SH-SY5Y (cell line): ENCODE data around the gene PCSK5.

Source experiments
- GATA2 ChIP-seq: IDR thresholded peaks from 2 replicates; pipeline ENCODE4 v1.6.1; 2011; ENCODE audit warnings: mild to moderate bottlenecking, low read depth, low read length
- GATA3 ChIP-seq: IDR thresholded peaks from 2 replicates; pipeline ENCODE4 v1.6.1; 2011; ENCODE audit warnings: low read depth, mild to moderate bottlenecking, low read length, moderate library complexity

PCSK5 gene

GRCh38 chr9:76322810-76323209 lies 432.3 kb downstream of the PCSK5 start:
- no peak for TF ChIP-seq GATA3
- no peak for TF ChIP-seq GATA2

DNA sequence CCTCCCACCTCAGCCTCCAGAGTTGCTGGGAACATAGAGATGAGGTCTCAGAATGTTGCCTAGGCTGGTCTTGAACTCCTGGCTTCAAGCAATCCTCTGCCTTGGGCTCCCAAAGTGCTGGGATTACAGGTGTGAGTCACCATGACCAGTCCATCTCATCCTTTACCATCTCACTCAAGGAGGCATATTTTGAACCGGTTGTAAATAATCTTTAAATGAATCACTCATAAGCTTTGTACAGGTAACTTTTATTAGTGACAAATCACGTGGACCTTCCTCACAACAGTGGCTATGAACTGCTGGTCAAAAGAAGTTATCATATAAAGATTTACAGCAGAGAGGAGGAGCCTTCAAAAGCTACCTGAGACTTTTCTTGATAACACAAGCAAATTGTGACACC lies 433.0 kb downstream of the PCSK5 start:
- no peak for TF ChIP-seq GATA3
- TF ChIP-seq GATA2: no peak

GRCh38 chr9:76330034-76330433 lies 439.6 kb downstream of the PCSK5 start:
- TF ChIP-seq GATA3 (no peak), GATA2 (no peak)

- no peak for TF ChIP-seq GATA3
These were observed 442.9 kb downstream of the PCSK5 start for GRCh38 chr9:76333388-76333787.

DNA sequence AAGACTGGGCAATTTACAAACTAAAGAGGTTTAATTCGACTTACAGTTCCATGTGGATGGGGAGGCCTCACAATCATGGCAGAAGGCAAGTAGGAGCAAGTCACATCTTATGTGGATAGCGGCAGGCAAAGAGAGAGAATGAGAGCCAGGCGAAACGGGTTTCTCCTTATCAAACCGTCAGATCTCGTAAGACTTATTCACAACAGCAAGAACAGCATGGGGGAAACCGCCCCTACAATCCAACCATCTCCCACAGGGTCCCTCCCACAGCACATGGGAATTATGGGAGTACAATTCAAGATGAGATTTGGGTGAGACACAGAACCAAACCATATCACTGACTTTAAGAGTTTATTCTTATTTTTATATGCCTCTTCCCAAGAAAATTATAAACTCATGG lies 443.5 kb downstream of the PCSK5 start:
- no peak for TF ChIP-seq GATA2
- TF ChIP-seq GATA3: no peak

- no peak for TF ChIP-seq GATA2
These were observed 445.6 kb downstream of the PCSK5 start for GRCh38 chr9:76336027-76336426.

GRCh38 chr9:76338418-76338817 lies 447.9 kb downstream of the PCSK5 start:
- TF ChIP-seq GATA2 (no peak), GATA3 (no peak)

DNA sequence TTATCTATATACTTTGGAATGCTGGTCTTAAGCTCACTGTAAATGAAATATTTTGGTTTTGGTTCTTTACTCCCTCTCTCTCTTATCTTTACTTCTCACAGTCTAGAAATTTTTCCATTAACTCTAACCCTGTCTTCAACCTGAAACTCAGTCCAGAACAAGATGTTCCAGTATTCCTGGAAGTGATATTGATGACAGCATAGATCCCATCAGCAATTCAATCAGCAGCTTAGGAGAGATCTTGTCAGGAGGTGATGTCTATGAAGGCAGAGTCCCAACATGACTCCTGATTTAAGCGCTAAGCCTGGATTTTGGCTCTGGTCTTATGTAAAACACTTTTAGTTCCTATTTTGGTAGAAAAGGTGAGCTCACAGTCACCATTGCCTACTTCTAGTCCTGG lies 451.1 kb downstream of the PCSK5 start:
- TF ChIP-seq GATA3 (no peak), GATA2 (no peak)

GRCh38 chr9:76342201-76342600 lies 451.7 kb downstream of the PCSK5 start:
- TF ChIP-seq GATA3: no peak
- no peak for TF ChIP-seq GATA2

GRCh38 chr9:76342858-76343257 lies 452.4 kb downstream of the PCSK5 start:
- no peak for TF ChIP-seq GATA2
- TF ChIP-seq GATA3: no peak

DNA sequence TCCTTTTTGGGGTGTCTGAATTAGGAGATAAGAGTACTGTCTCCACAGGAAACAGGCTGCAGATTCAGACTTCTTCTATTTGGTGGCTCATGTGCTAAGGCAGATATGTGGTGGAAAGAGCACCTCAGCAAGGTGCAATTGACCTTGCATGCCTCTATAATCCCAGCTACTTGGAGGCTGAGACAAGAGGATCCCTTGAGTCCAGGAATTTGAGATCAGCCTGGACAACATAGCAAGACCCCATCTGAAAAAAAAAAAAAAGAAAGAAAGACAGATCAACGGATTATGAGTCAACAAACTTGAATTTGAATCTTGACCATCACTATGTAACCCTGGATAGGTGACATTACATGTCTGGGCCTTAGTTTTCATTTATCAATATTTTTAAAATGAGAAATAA lies 459.4 kb downstream of the PCSK5 start:
- TF ChIP-seq GATA2 (no peak), GATA3 (no peak)

DNA sequence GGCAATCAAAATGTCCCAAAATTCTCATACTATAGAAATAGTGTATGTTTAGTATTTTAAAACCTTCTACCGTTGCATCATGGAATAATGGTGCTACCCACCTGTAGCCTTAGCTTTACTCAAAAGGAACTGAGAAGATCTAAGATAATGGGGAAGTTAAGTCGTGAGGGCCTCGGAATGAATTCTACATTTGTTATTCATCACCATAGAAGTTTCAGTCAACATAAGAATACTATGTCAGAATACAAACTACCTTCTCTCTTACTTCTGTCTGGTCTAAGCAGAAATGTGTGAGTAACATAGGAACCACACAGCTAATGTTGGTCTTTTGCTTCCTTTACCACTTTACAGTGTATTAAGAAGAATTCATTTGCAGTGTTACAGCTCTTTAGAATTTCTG lies 460.5 kb downstream of the PCSK5 start:
- TF ChIP-seq GATA3 (no peak), GATA2 (no peak)

GRCh38 chr9:76352026-76352620 lies 461.6 kb downstream of the PCSK5 start:
- no peak for TF ChIP-seq GATA2
- TF ChIP-seq GATA3: no peak

- TF ChIP-seq GATA2 (no peak), GATA3 (no peak)
These were observed 462.8 kb downstream of the PCSK5 start for GRCh38 chr9:76353280-76353679.

DNA sequence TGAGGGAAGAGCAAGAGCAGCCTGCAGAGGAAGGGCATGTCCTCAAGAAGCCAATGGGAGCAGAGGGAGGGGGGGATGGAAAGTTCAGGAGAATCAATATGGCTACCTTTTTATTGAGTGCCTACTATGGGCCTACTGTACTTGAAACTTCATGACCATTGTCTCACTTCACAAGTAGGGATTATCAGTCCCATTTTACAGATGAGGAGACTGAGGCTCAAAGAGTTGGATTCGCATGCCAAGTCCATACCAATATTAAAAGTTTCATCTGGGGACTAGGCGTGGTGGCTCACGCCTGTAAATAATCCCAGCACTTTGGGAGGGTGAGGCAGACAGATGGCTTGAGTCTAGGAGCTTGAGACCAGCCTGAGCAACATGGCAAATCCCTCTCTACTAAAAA lies 463.7 kb downstream of the PCSK5 start:
- TF ChIP-seq GATA3: no peak
- no peak for TF ChIP-seq GATA2

- TF ChIP-seq GATA2 (no peak), GATA3 (no peak)
These were observed 465.4 kb downstream of the PCSK5 start for GRCh38 chr9:76355886-76356285.

DNA sequence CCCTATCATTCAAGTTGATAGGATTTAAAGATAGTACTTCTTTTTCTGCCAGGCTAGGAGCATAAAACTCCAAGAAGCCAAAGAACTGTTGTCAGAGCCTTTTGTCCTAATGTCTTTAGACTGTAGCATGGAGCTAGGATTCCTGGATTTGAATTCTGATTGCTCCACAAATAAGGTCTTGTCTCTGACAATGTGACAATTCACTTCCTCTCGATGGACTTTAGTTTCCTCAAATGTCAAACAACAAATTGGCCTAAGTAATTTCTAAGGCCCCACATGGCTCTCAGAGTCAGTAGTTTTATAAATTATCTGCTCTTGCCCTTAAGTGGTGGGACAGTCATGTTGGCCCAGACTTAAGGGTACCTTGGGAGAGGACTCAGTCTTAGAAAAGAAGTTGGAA lies 467.1 kb downstream of the PCSK5 start:
- TF ChIP-seq GATA3: no peak
